ENCODE measurements around the gene LENG1.

LENG1 gene

DNA sequence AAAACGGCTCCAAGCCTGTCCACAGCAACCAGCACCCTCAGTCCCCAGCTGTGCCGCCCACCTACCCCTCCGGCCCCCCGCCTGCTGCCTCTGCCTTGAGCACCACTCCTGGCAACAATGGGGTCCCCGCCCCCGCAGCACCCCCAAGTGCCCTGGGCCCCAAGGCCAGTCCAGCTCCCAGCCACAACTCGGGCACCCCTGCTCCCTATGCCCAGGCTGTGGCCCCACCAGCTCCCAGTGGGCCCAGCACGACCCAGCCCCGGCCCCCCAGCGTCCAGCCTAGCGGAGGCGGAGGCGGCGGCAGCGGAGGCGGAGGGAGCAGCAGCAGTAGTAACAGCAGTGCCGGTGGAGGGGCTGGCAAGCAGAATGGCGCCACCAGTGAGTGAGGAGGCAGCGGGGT is 11.4 kb downstream of the LENG1 start:
- no peak for DNase-seq (ENCODE audit: low read depth in 1 of 2, low spot score in 1 of 2)
- Histone ChIP-seq H3K4me3 (replicated peaks; ENCODE audit: insufficient read depth, low read length) (no peak overlapping the region), H3K27me3 (ENCODE audit: insufficient read depth, poor library complexity, severe bottlenecking) (no peaks in the 10 kb centered on the region), H3K27ac (replicated peaks) (no peak overlapping the region)
- TF ChIP-seq POLR2AphosphoS5 (IDR thresholded peaks at IDR 0.05; ENCODE audit: low read depth), result no peak
- no peak for TF ChIP-seq SPI1 (IDR thresholded peaks at IDR 0.05; ENCODE audit: borderline replicate concordance, low read depth)
- no peak for TF ChIP-seq GABPA (IDR thresholded peaks at IDR 0.05; ENCODE audit: low read depth)
- TF ChIP-seq, protein P1, sequence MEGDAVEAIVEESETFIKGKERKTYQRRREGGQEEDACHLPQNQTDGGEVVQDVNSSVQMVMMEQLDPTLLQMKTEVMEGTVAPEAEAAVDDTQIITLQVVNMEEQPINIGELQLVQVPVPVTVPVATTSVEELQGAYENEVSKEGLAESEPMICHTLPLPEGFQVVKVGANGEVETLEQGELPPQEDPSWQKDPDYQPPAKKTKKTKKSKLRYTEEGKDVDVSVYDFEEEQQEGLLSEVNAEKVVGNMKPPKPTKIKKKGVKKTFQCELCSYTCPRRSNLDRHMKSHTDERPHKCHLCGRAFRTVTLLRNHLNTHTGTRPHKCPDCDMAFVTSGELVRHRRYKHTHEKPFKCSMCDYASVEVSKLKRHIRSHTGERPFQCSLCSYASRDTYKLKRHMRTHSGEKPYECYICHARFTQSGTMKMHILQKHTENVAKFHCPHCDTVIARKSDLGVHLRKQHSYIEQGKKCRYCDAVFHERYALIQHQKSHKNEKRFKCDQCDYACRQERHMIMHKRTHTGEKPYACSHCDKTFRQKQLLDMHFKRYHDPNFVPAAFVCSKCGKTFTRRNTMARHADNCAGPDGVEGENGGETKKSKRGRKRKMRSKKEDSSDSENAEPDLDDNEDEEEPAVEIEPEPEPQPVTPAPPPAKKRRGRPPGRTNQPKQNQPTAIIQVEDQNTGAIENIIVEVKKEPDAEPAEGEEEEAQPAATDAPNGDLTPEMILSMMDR (IDR thresholded peaks at IDR 0.05; ENCODE audit: insufficient read depth, low read length), result no peak
- TF ChIP-seq, protein P2, sequence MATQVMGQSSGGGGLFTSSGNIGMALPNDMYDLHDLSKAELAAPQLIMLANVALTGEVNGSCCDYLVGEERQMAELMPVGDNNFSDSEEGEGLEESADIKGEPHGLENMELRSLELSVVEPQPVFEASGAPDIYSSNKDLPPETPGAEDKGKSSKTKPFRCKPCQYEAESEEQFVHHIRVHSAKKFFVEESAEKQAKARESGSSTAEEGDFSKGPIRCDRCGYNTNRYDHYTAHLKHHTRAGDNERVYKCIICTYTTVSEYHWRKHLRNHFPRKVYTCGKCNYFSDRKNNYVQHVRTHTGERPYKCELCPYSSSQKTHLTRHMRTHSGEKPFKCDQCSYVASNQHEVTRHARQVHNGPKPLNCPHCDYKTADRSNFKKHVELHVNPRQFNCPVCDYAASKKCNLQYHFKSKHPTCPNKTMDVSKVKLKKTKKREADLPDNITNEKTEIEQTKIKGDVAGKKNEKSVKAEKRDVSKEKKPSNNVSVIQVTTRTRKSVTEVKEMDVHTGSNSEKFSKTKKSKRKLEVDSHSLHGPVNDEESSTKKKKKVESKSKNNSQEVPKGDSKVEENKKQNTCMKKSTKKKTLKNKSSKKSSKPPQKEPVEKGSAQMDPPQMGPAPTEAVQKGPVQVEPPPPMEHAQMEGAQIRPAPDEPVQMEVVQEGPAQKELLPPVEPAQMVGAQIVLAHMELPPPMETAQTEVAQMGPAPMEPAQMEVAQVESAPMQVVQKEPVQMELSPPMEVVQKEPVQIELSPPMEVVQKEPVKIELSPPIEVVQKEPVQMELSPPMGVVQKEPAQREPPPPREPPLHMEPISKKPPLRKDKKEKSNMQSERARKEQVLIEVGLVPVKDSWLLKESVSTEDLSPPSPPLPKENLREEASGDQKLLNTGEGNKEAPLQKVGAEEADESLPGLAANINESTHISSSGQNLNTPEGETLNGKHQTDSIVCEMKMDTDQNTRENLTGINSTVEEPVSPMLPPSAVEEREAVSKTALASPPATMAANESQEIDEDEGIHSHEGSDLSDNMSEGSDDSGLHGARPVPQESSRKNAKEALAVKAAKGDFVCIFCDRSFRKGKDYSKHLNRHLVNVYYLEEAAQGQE (IDR thresholded peaks at IDR 0.05; ENCODE audit: insufficient replicate concordance, low read depth), result no peak

DNA sequence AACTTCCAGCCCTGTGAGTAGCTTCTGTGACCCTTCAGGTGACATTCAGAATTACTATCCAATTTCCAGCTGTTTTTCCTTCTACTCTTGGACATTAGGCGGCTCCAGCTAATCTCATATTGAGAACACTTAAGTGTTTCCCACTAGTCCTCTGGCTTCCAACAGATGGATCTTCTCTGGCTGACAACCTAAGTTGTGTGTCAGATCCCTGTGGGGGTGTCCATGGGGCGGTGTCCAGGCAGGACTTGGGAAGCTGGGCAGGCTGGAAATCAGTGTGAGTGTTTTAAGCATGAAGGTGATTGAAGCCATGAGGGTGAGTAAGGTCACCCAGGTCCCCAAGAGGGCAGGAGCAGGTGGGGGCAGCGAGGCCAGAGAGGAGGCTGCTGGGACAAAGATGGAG is 11.8 kb downstream of the LENG1 start:
- Histone ChIP-seq H3K27me3 (ENCODE audit: insufficient read depth, poor library complexity, severe bottlenecking) (no peaks in the 10 kb centered on the region), H3K4me3 (replicated peaks; ENCODE audit: insufficient read depth, low read length) (no peak overlapping the region), H3K27ac (replicated peaks) (no peak overlapping the region)
- TF ChIP-seq GABPA (IDR thresholded peaks at IDR 0.05; ENCODE audit: low read depth) (no peak), SPI1 (IDR thresholded peaks at IDR 0.05; ENCODE audit: borderline replicate concordance, low read depth) (no peak), POLR2AphosphoS5 (IDR thresholded peaks at IDR 0.05; ENCODE audit: low read depth) (no peak)
- TF ChIP-seq, protein P2 (IDR thresholded peaks at IDR 0.05; ENCODE audit: insufficient replicate concordance, low read depth), result no peak
- TF ChIP-seq, protein P1 (IDR thresholded peaks at IDR 0.05; ENCODE audit: insufficient read depth, low read length), result no peak
- DNase-seq (ENCODE audit: low read depth in 1 of 2, low spot score in 1 of 2), result no peak

DNA sequence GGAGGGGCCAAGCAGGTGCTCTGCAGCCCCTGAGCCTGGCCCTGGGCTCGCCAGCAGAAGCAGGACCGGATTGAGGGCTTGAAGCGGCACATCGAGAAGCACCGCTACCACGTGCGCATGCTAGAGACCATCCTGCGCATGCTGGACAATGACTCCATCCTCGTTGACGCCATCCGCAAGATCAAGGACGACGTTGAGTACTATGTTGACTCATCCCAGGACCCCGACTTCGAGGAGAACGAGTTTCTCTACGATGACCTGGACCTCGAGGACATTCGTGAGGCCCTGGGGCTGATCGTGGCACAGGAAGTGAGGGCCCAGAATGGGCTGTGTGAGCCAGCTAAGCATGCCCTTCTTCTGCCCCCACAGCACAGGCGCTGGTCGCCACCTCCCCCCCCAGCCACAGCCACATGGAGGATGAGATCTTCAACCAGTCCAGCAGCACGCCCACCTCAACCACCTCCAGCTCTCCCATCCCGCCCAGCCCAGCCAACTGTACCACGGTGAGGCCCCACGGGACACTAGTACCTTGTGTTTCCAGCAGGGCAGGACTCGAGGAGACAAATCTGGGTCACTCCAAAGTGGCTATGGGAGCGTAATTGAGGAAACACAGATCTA is 13.9 kb downstream of the LENG1 start:
- no peak for DNase-seq (ENCODE audit: low read depth in 1 of 2, low spot score in 1 of 2)
- Histone ChIP-seq H3K27ac (replicated peaks) (no peak overlapping the region), H3K27me3 (ENCODE audit: insufficient read depth, poor library complexity, severe bottlenecking) (no peaks in the 10 kb centered on the region), H3K4me3 (replicated peaks; ENCODE audit: insufficient read depth, low read length) (no peak overlapping the region)
- TF ChIP-seq POLR2AphosphoS5 (IDR thresholded peaks at IDR 0.05; ENCODE audit: low read depth) (no peak), GABPA (IDR thresholded peaks at IDR 0.05; ENCODE audit: low read depth) (no peak), SPI1 (IDR thresholded peaks at IDR 0.05; ENCODE audit: borderline replicate concordance, low read depth) (no peak)
- TF ChIP-seq, protein P2 (IDR thresholded peaks at IDR 0.05; ENCODE audit: insufficient replicate concordance, low read depth), result no peak
- TF ChIP-seq, protein P1 (IDR thresholded peaks at IDR 0.05; ENCODE audit: insufficient read depth, low read length), result no peak

All from HL-60 (cell line).